NCI-H2227 (cell line): ENCODE results near the gene LRRC39.

Experiments
- DNase-seq: peaks from one replicate; lab custom pipeline; 2025; ENCODE audit not compliant: unreplicated experiment; lab: John Stamatoyannopoulos, UW

LRRC39 gene

GRCh38 chr1:100151679-100152078 lies 26.4 kb downstream of the LRRC39 start:
- no peak for DNase-seq

- no peak for DNase-seq
Measured at GRCh38 chr1:100147875-100148274, 30.2 kb downstream of the LRRC39 start.

- no peak for DNase-seq
Measured at GRCh38 chr1:100146958-100147357, 31.1 kb downstream of the LRRC39 start.

- DNase-seq = no peak
Measured at GRCh38 chr1:100145116-100145515, 32.9 kb downstream of the LRRC39 start.

- DNase-seq = no peak
Measured at GRCh38 chr1:100142343-100142742, 35.7 kb downstream of the LRRC39 start.

- no peak for DNase-seq
Measured at GRCh38 chr1:100141192-100141591, 36.9 kb downstream of the LRRC39 start.

GRCh38 chr1:100137602-100138001 lies 40.5 kb downstream of the LRRC39 start:
- no peak for DNase-seq

- DNase-seq = no peak
Measured at GRCh38 chr1:100134872-100135271, 43.2 kb downstream of the LRRC39 start.

- peak; percentile 97 for DNase-seq
Measured at GRCh38 chr1:100132566-100133477, 45.2 kb downstream of the LRRC39 start, which contains the start of the genes SASS6 and TRMT13. Gene SASS6 (minus strand): TSS chr1:100132930. CDS start chr1:100132814, 116 bp downstream. Gene TRMT13 (plus strand): TSS chr1:100133163. CDS start chr1:100133169, 6 bp downstream.

- no peak for DNase-seq
Measured at GRCh38 chr1:100131623-100132022, 46.4 kb downstream of the LRRC39 start.

- DNase-seq = no peak
Measured at GRCh38 chr1:100130552-100131077, 47.4 kb downstream of the LRRC39 start.

- DNase-seq = no peak
Measured at GRCh38 chr1:100127226-100127625, 50.8 kb downstream of the LRRC39 start.

GRCh38 chr1:100122177-100122576 lies 55.9 kb downstream of the LRRC39 start:
- no peak for DNase-seq

- no peak for DNase-seq
Measured at GRCh38 chr1:100115524-100115923, 62.5 kb downstream of the LRRC39 start.

GRCh38 chr1:100109554-100110066 lies 68.4 kb downstream of the LRRC39 start:
- no peak for DNase-seq

GRCh38 chr1:100107696-100108095 lies 70.4 kb downstream of the LRRC39 start:
- DNase-seq = no peak

- DNase-seq = no peak
Measured at GRCh38 chr1:100101564-100101963, 76.5 kb downstream of the LRRC39 start.

- DNase-seq = no peak
Measured at GRCh38 chr1:100100202-100100601, 77.9 kb downstream of the LRRC39 start.
